ENCODE measurements around the gene FAM181A. TPM values are rescaled to one million over a fixed set of nuclear protein-coding genes. Genes with fewer than 3 reads are reported as not detected.

FAM181A gene
- total RNA-seq, 1 donor from 2014 or later: not detected

DNA sequence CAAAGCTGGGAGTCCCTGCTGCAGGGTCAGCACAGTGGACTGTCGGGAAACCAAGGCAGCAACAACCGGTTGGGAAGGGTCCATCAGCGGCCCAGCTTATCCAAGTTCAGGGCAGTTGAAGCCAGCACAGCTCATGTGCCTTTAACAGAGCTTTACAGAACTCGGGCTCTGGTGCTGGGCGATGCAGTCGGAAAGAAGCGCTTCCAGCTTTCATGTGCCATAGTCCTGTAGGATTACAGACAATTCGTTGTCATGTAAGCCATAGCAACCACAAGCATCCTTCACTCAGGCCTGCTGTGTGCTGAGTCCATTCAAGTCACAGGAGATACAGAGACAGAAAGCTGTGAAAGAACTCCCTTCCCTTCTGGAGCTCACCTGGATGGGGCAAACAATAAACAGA, 3.5 kb upstream of the FAM181A start:
- no peak for FAIRE-seq
- TF ChIP-seq, protein P1, sequence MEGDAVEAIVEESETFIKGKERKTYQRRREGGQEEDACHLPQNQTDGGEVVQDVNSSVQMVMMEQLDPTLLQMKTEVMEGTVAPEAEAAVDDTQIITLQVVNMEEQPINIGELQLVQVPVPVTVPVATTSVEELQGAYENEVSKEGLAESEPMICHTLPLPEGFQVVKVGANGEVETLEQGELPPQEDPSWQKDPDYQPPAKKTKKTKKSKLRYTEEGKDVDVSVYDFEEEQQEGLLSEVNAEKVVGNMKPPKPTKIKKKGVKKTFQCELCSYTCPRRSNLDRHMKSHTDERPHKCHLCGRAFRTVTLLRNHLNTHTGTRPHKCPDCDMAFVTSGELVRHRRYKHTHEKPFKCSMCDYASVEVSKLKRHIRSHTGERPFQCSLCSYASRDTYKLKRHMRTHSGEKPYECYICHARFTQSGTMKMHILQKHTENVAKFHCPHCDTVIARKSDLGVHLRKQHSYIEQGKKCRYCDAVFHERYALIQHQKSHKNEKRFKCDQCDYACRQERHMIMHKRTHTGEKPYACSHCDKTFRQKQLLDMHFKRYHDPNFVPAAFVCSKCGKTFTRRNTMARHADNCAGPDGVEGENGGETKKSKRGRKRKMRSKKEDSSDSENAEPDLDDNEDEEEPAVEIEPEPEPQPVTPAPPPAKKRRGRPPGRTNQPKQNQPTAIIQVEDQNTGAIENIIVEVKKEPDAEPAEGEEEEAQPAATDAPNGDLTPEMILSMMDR (IDR thresholded peaks at IDR 0.05; ENCODE audit: insufficient read depth, low read length, severe bottlenecking): no peak
- no peak overlapping the region for H3K4me3 ChIP-seq (ENCODE audit: low read depth, low read length)
- no peaks in the 10 kb centered on the region for H3K36me3 ChIP-seq (ENCODE audit: control insufficient read depth, insufficient read depth, low read length)
- no peaks in the 10 kb centered on the region for H3K27me3 ChIP-seq (ENCODE audit: control insufficient read depth, insufficient read depth, low read length)
- no peak for DNase-seq (ENCODE audit: low read depth)

DNA sequence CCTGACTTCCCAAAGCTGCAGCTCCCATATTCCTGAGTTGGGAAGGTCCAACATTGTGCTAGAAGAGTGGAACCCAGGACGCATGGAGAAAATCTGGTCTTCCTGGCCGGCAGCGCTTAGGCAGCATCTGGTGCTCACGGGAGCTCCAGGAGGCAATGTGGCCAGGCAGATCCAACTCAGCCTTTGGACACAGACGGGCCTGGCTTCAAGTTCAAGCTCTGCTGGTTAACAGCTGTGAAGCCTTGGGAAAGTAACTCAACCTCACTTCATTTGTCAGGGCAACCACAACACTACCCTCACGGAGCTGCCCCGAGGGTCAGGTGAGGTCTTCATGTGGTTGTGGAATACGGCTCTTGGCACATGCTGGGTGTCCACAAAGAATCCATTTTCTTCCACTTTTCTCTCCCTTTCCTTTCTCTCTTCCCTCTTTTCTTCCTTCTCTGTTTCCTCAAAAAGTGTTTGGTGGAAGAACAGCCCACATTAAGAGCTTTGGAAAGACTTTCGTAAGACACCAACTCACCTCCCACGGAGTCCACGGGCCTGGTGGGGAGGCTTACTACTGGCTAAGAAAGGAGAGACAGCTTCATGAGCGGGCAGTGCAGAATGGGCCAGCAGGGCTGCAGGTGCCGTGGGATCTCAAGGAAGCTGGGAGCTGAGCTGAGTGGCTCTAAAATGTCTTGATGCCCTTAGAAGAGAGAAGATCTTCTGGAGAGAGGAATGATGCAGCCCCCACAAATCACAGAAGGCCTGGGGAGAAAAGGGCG, 2.4 kb upstream of the FAM181A start:
- H3K4me3 ChIP-seq (ENCODE audit: low read depth, low read length): no peak overlapping the region
- TF ChIP-seq, protein P1 (IDR thresholded peaks at IDR 0.05; ENCODE audit: insufficient read depth, low read length, severe bottlenecking): no peak

DNA sequence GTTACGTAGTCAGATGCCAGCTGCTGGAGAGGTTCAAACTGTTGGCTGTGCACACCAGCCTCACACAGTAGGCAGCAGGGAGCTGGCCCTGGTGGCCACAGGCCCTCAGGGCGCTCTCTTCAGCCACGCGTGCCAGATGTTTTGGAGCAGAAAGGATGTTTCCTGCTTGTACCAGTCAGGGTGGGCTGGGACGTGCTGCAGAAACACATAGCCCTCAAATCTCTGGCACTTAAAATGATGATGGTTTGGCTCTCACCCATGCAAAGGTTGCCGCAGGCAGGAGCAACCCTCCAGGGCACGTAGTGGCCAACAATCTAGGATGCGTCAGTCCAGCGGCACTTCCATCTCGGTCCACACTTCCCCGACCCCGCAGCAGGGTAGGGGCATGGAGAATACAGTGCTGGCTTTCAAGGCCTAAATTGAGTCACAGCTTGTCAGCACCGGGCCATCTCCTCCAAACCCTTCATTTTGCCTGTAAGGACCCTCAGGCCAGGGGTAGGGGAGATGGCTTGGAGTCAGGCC, 1.7 kb upstream of the FAM181A start:
- DNase-seq (ENCODE audit: low read depth) (no peak), FAIRE-seq (no peak)
- TF ChIP-seq, protein P1 (IDR thresholded peaks at IDR 0.05; ENCODE audit: insufficient read depth, low read length, severe bottlenecking): no peak
- Histone ChIP-seq H3K27me3 (ENCODE audit: control insufficient read depth, insufficient read depth, low read length) (no peaks in the 10 kb centered on the region), H3K36me3 (ENCODE audit: control insufficient read depth, insufficient read depth, low read length) (no peaks in the 10 kb centered on the region), H3K4me3 (ENCODE audit: low read depth, low read length) (no peak overlapping the region)

More for the DNA sequence above, 2.4 kb upstream of the FAM181A start:
- DNase-seq (ENCODE audit: low read depth) (no peak), FAIRE-seq (no peak)
- H3K27me3 ChIP-seq (ENCODE audit: control insufficient read depth, insufficient read depth, low read length): no peaks in the 10 kb centered on the region
- H3K36me3 ChIP-seq (ENCODE audit: control insufficient read depth, insufficient read depth, low read length): no peaks in the 10 kb centered on the region

DNA sequence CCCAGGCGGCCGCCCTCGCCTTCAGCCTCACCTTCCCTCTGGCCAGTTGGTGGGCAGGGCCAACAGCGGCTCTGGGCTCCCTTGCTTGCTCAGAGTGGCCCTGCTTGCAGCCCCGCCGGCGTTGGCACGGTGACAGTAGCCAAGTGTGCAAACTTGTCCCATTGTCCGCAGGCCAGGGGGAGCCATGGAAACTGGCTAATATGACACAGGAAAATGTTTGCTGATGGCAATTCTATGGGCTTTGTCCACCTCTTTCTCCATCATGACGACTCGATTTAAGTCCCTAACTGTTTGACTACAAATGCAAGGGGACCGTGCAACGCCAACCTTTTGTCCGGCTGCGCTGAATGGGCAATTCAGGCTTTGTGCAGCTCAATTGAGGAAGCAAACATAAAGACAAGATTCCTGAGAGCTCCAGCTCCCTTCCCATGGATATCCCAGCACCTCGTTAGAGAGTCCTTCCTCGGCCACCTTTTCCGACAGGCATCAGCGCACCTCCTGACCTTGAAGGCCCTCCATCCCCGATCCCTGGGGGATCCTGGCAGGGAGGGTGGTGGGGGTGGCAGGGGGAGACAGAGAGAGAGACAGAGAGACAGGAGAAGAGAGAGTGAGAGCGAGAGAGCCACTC, 785 bp upstream of the FAM181A start:
- Histone ChIP-seq H3K27me3 (ENCODE audit: control insufficient read depth, insufficient read depth, low read length) (no peaks in the 10 kb centered on the region), H3K36me3 (ENCODE audit: control insufficient read depth, insufficient read depth, low read length) (no peaks in the 10 kb centered on the region), H3K4me3 (ENCODE audit: low read depth, low read length) (no peak overlapping the region)
- TF ChIP-seq, protein P1 (IDR thresholded peaks at IDR 0.05; ENCODE audit: insufficient read depth, low read length, severe bottlenecking): no peak
- DNase-seq (ENCODE audit: low read depth) (no peak), FAIRE-seq (no peak)

DNA sequence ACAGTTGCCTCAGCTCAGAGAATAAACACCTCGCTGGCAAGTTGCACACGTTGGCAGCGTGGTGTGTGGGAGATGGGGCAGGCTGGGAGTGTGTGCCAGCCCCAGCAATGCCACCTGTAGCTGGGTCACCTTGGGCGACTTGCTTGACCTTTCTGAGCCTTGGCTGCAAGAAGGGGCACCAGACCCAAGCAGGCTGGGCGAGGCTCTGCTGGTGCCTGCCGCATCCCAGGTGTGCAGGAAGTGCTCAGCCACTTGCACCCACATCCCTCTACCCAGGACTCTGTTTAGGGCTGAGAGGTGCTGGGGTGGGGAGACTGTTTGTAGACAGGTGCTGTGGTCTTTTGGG, 629 bp downstream of the FAM181A start:
- Histone ChIP-seq H3K4me3 (ENCODE audit: low read depth, low read length) (no peak overlapping the region), H3K36me3 (ENCODE audit: control insufficient read depth, insufficient read depth, low read length) (no peaks in the 10 kb centered on the region), H3K27me3 (ENCODE audit: control insufficient read depth, insufficient read depth, low read length) (no peaks in the 10 kb centered on the region)
- FAIRE-seq: no peak
- no peak for DNase-seq (ENCODE audit: low read depth)
- TF ChIP-seq, protein P1 (IDR thresholded peaks at IDR 0.05; ENCODE audit: insufficient read depth, low read length, severe bottlenecking): no peak
